Measurements from ENCODE around the gene SIGLEC10.
"Not testable (repeated sequence)": the region's sequence is repeated elsewhere in the genome, so short reads cannot be mapped to it uniquely, and the experiment has no call there.

SIGLEC10 gene, protein sequence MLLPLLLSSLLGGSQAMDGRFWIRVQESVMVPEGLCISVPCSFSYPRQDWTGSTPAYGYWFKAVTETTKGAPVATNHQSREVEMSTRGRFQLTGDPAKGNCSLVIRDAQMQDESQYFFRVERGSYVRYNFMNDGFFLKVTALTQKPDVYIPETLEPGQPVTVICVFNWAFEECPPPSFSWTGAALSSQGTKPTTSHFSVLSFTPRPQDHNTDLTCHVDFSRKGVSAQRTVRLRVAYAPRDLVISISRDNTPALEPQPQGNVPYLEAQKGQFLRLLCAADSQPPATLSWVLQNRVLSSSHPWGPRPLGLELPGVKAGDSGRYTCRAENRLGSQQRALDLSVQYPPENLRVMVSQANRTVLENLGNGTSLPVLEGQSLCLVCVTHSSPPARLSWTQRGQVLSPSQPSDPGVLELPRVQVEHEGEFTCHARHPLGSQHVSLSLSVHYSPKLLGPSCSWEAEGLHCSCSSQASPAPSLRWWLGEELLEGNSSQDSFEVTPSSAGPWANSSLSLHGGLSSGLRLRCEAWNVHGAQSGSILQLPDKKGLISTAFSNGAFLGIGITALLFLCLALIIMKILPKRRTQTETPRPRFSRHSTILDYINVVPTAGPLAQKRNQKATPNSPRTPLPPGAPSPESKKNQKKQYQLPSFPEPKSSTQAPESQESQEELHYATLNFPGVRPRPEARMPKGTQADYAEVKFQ

DNA sequence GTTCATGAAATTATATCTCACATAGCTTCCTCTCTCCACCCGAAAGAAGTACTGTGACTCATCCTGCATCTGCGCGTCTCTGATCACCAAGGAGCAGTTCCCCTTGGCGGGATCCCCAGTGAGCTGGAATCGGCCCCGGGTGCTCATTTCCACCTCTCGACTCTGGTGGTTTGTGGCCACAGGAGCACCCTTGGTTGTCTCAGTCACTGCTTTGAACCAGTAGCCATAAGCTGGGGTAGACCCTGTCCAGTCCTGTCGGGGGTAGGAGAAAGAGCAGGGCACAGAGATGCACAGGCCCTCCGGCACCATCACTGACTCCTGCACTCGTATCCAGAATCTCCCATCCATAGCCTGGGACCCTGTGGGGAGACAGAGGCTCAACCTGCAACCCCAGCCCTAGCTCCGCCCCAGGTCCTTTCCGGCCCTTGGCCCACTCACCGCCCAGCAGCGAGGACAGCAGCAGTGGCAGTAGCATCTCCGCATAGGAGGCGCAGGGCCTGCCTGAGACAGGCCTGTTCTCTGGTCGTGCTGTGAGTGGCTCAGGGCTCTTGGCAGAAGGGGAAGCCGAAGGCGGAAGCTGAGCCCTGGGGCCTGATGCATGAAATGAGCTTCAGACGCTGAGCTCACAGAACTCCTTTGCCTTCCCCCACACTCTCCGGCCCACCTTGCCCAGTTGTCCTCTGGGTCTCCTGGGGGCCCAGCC lies at the start of gene SIGLEC10:
TSS of gene SIGLEC10 (minus strand) at position 536 of the 703 bp plus-strand sequence. CDS start at position 475, 61 bp downstream.
- DNase-seq (ENCODE audit: low spot score), result no peak

DNA sequence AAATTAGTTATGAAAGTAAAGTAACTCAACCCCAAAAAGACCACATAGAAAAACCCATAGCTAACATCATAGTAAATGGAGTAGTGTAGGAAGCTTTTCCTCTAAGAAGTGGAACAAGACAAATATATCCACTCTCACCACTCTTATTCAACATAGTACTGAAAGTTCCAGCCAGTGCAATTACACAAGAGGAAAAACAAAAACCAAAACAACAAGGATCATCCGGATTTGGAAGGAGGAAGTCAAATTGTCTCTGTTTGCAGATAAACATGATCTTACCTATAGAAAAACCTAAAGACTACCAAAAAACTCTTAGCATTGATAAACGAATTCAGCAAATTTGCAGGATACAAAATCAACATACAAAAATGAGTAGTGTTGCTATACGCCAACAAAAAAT lies 49.3 kb upstream of the SIGLEC10 start:
- no peak for DNase-seq (ENCODE audit: low spot score)

DNA sequence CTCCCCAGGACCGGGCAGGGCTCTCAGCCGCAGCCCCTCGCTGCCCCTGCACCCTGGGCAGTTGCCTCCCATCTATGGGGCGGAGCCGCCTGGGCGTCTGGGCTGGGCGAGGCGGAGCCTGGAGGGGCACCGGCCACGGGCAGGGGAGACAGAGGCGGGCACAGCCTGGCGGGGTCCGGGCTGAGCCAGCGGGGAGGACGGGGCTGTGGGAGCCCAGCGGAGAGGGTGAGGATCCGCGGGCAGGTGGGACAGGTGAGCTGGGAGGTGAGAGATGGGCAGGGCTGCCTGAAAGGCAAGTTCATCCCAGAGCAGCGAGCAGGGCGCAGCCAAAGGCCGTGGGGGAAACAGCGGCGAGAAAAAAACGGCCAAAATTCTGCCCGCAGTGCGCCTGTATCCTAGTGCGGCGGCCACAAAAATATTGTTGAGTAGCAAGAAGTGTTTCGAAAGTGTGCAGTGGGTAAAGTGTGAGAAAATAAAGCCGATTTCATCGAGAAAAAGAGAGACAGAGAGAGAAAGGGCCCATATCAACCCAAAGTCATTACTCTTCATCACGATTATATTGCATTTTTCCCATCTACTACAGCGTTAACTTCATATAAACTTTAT lies 46.6 kb upstream of the SIGLEC10 start:
- not testable (repeated sequence) for DNase-seq (ENCODE audit: low spot score)

DNA sequence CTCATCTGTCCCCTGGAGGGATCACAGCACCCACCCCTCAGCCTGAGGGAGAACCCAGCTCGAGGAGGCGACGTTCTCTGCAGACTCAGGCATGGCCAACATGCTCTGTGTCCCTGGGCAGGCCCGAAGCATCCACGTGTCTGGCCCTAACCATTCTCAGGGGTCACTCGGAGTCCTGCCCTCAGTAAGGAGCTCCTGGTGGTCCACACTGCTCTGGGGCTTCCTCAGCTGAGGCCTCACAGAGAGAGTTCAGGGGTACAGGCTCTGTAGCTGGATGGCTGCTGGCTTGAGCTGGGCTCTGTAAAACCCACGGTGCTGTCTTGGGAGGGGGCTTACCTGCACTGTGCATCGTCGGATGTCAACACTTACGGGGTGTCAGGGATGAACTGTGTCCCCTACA lies 45.2 kb upstream of the SIGLEC10 start:
- no peak for DNase-seq (ENCODE audit: low spot score)

DNA sequence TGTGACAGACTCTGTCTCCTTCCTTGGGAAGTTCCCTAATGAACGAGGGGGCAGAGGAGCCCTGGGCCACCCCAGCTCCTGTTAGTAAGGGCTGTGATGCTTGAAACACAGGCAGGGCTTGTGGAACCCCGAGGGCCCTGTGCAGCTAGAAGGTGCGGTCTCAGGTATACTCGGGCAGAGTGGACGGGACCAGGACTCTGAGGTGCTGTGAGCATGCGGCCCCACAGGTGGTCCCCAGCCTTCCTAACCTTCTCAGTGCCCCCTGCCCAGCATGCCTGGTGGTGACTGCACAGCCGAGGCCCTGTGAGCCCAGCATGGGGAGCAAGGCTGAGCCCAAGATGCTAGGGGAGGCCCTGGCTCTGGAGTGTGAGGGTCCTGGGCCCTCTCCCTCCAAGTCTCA lies 44.8 kb upstream of the SIGLEC10 start:
- no peak for DNase-seq (ENCODE audit: low spot score)

DNA sequence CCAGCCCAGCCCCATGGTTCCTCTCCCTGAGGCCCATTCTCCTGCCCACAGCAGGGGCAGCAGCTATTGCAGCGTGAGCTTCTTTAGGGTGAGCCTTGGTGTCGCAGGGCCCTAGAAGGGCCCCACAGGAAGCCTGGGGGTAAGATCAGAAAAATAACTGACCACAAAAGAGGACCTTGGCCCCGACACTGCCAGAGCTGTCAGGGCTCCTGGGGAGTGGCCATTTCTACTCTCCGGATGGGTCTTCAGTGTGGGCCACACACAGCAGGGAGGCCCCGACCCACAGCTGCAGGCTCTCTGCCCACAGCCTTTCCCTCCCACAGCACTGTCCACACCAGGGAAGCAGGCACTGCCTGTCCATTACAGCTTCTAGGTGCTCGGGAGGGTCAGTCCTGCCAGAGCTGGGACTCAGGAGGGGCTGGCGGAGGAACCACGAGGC lies 44.3 kb upstream of the SIGLEC10 start:
- DNase-seq (ENCODE audit: low spot score), result peak; percentile 30

DNA sequence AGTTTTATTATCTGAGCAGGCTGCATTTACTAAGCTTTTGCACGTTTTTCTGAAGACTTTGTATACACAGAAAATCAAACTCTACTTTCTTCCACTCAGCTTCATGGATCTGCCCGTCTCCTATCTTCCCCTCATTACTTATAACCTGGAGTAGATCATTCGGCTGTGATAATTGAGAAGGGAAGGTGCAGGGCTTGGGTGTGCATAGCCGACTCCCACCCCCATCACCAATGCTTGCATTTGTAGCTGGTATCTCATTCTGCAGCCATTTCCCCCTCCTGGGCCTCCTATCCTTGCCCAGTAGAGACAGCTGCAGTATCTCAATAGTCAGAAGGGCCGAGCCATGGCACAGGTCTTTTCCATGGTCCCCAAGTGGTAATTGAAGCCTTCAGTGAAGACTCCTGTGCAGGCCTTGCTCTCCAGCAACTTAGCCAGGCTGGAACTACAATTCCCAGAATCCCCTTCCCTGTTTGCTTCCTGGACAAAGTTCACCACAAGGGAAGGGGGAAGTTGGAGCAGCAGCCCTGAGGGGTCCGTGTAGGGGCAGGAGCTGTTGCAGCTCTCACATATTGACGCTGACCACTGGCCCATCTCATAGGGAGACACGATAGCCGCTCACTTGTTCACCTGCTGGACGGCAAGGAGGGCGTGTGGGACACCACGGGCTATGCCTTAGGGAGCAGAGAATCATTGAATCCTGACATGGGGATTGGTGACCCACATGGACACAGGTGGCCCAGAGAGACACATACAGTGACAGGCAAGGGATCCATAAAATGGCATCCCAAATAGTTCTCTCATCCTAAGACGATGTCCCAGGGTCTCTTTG lies 42.9 kb upstream of the SIGLEC10 start:
- no peak for DNase-seq (ENCODE audit: low spot score)

DNA sequence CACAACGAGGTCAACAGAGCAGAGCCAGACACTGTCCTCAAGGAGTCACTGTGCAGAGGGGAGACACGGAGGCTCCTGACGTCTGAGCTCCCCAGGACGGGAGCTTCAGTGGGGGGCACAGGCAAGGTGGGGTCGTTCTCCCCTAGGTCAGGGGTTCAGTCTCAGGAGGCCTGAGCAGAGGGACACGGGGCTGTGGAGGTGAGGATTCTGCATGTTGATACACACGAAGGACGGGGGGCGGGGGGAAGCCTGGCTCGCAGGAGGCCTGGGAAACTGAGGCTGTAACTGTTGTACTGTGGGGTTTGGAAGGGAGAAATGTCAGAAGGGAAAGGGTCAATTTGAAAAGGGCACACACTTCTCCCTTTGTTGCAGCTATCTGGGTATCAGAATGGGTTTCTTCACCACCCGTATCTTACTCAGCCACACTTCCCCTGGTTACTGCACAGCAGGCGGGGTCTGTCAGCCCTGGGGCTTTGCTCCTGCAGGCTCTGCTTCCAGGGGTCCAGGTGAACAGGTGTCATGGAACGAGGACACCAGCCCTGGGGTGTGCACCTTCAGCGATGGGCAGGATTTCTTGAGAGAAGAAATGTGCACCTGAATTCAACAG lies 41.6 kb upstream of the SIGLEC10 start:
- DNase-seq (ENCODE audit: low spot score), result no peak

DNA sequence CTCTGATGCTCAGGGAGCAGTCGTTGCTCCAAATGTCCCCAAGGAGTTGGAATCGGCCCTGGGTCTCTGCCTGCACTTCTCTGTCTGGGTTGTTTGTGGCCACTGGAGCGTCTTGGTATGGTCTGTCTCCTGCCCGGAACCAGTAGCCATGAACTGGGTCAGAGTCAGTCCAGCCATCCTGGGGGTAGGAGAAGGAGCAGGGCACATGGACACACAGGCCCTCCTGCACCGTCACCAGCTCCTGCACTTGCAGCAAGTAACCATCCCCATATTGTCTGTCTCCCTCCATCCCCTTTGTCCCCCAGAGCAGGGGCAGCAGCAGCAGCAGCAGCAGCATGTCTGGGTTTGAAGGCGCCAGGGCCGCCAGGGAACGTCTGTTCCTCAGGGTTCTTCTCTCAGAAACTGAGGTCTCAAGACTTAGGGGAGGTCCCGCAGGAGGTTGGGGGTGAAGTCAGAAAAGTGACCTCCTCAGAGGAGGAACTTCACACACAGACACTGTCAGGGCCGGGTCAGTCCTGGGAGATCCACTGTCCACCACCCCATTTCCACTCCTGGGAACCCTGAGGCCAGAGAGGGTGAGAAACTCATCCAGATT lies 40.7 kb upstream of the SIGLEC10 start, which contains the start of gene SIGLEC8:
TSS of gene SIGLEC8 (minus strand) at position 404 of the 595 bp plus-strand sequence. CDS start at position 337, 67 bp downstream.
- DNase-seq (ENCODE audit: low spot score), result no peak

DNA sequence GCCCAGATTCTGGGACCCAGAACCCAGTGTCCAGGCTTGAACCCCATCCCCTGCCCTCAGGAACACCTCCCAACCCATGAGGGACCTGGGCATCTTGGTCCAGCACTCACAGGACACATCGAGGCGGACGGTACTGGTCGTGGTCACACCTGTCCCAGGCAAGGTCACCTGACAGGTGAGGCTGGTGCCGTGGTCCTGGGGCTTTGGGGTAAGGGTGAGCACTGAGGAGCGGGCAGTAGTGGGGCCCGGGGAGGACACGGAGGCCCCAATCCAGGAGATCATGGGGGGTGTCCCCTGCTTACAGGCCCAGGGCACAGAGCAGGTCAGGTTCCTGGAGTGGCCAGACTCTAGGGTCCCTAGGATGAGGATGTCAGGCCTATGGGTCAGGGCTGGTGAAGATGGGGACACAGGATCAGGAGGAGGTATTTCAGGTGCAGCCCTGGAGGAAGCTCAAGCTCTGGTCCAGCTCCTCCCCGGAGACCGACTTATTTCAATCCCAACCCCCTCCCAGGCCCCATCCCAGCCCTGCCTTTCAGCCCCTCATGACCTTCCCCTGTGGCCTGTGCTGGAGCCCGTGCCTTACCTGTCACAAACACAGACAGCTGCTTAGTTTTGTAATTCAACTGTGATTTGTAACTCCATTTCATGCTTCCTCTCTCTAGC lies 40.0 kb upstream of the SIGLEC10 start:
- DNase-seq (ENCODE audit: low spot score), result no peak

DNA sequence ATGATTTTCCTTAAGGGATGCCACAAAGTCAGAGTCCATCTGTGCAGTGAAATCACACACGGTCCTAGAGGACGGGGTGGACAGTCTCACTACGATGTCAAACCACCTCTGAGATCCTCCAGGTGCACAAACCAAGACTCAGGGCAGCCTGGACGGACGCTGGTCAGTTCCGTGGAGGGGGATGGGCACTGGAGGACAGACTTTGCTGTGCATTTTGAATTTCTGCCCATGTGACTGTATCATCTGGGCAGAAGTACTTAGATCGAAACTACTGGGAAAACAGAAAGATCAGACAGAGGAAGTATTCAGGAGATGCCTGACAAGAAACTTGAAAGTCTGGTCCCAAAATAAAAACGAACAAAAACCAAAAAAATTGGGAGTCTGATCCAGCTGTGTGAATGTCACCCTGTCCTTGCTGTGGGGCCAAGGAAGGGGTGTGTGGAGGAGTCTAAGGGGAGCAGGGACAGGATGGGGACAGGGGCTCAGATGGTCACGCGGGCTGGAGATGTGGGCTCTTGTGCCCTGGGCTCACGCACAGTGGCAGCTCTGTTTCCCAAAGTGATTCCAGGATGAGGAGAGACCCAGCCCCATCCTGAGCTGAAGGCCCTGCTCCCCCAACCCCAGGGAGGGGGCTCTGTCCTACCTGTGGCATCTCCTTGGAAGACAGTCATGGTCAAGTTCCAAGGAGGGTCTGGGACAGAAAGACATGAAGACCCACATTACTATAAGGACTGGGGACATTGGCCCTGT lies 39.3 kb upstream of the SIGLEC10 start:
- no peak for DNase-seq (ENCODE audit: low spot score)

DNA sequence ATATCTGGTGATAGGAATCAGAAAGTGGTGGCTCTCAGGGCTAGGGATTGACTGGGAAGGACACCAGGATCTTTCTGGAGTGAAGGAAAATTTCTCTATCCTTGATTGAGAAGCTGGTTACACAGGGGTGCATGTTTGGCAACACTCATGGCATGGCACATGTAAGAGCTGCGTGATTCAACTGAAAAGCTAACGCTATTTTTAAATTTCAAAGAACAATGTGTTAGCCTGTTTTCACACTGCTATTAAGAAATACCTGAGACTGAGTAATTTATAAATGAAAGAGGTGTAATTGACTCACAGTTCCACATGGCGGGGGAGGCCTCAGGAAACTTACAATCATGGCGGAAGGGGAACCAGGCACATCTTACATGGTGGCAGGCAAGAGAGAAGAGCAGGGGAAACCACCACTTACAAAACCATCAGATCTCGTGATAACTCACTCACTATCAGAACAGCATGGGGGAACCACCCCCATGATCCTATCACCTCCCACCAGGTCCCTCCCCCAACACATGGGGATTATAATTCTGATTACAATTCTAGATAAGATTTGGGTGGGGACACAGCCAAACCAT lies 33.4 kb upstream of the SIGLEC10 start:
- DNase-seq (ENCODE audit: low spot score), result no peak

DNA sequence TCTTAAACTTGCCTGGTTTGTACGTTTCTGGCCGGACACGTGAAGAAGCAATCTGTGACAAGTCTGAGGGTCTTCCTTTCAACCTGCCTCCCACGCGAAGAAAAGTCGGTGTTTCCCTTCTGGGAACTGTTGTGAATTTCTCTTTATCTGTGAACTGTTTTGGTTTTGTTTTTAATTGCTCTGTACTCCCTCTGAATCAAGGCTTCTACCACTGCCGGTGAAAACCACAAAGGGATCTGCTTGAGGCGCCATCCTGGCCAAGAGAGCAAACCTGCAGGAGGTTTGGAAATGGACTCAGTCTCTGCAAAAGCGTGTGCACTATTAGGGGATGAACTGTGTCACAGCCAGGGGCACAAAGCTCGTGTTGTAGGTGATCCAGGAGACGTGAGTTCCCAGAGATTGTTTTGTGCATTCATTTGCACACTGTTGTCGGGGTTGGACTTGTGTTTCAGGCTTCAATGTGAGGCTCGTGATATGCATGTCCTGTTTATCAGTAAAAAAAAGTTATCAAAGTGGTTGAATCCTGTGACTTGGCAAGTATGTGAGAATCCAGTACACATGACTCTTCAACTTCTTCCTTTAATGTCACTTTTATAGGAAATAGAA lies 31.1 kb upstream of the SIGLEC10 start:
- no peak for DNase-seq (ENCODE audit: low spot score)

DNA sequence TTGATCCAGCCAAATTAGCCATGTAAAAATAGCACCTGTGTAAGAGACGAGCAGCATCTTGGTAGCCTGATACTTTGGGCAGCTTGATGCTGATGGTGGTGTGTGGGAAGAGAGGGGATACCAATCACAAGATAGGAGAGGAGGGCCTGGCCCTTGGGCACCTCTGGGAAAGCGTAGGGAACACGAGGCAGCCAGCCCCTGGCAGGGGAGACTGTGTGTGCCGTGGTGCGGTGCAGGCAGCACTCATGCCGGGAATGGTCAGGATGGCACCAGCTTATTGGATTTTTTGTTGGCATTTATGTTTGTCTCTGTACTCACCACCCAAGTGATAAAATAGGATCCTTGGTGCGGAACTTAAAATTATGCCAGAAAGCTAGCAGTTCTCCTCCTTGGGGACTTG lies 30.6 kb upstream of the SIGLEC10 start:
- no peak for DNase-seq (ENCODE audit: low spot score)

DNA sequence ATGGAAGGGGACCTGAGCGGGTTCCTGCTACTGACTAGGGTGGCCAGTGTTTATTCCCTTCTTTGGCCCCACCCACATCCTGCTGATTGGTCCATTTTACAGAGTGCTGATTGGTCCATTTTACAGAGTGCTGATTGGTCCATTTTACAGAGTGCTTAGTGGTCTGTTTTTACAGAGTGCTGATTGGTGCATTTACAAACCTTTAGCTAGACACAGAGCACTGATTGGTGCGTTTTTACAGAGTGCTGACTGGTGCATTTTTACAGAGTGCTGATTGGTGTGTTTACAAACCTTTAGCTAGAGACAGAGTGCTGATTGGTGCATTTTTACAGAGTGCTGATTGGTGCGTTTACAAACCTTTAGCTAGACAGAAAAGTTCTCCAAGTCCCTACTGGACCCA lies 30.1 kb upstream of the SIGLEC10 start:
- DNase-seq (ENCODE audit: low spot score), result not testable (repeated sequence)

DNA sequence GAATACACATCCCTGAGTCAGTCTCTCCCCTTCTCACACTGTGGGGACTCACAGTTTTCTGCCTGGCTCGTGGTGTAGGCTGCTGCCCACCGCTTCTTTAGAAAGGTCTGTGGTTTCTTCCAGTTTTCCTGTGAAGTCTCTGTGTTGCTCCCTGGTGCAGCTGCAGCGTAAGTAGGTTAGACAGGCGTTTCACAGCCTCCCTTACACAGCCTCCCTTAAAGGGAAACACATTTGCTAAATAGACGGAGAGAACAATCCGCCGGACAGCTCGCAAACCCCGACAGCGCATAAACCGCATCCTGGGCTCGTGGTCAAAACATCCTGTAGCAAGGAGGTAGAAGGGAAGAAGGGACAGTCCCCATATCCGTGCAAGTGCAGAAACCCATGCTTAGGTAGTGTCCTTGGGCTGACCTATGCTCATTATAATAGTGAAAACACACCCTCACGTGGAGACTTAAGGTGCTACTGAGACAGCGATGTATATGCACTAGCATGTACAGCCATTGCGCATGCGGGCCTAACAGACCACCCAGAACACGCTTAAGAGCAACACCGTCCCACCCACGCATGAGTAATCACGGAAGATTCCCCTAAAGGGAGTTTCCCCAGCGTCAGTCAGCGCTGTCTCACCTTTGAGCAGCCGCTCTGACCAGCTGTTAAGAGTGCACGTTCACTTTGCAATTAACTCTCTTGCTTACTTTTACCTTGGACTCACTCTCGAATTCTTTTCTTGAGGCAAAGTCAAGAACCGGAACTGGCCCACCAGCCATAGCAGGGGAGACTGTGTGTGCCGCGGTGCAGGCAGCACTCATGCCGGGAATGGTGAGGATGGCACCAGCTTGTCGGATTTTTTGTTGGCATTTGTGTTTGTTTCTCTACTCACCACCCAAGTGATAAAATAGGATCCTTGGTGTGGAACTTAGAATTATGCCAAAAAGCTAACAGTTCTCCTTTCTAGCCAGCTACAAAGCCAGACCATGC lies 24.3 kb upstream of the SIGLEC10 start:
- DNase-seq (ENCODE audit: low spot score), result no peak

DNA sequence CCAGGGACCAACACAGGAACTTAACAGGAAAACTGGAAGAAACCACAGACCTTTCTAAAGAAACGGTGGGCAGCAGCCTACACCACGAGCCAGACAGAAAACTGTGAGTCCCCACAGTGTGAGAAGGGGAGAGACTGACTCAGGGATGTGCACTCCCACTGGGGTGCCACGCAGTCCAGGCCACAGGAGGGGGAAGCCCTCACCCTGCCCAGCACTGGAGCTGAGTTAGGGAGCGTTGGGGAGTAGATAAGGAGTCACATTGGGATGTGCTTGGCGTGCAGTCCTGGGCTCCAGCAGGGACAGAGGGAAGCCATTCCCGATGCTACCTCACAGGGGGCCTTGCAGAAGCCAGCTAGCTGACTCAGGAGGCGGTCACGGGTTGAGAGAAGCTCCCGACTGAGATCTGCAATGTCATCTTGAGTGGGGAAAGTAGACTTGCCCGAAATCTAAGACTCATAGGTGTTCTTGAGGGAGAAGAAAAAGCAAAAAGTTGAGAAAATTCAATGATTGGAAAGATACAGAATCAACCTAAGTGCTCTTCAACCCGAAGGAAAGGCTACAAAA lies 23.5 kb upstream of the SIGLEC10 start:
- DNase-seq (ENCODE audit: low spot score), result no peak

All from putamen (tissue), 1 donor.